ENCODE measurements around the gene GRIP2.

GRIP2 gene

GRCh38 chr3:14561051-14561960, 21.2 kb upstream of the GRIP2 start:
- DNase-seq = no peak

- DNase-seq = no peak
Observed at GRCh38 chr3:14560110-14560509, 20.0 kb upstream of the GRIP2 start.

GRCh38 chr3:14558029-14558428, 17.9 kb upstream of the GRIP2 start:
- no peak for DNase-seq

GRCh38 chr3:14555835-14556234, 15.7 kb upstream of the GRIP2 start:
- no peak for DNase-seq

- no peak for DNase-seq
Observed at GRCh38 chr3:14554715-14555114, 14.6 kb upstream of the GRIP2 start.

GRCh38 chr3:14553871-14554270, 13.7 kb upstream of the GRIP2 start:
- DNase-seq = no peak

- DNase-seq = no peak
Observed at GRCh38 chr3:14552717-14553116, 12.6 kb upstream of the GRIP2 start.

GRCh38 chr3:14552041-14552648, 12.0 kb upstream of the GRIP2 start:
- DNase-seq = no peak

GRCh38 chr3:14550651-14551611, 10.8 kb upstream of the GRIP2 start:
- no peak for DNase-seq

- no peak for DNase-seq
Observed at GRCh38 chr3:14550181-14550580, 10.0 kb upstream of the GRIP2 start.

GRCh38 chr3:14549256-14549919, 9.2 kb upstream of the GRIP2 start:
- no peak for DNase-seq

GRCh38 chr3:14548321-14548729, 8.2 kb upstream of the GRIP2 start:
- DNase-seq = peak; percentile 8

- DNase-seq = no peak
Observed at GRCh38 chr3:14547693-14548092, 7.6 kb upstream of the GRIP2 start.

- DNase-seq = no peak
Observed at GRCh38 chr3:14546041-14546440, 5.9 kb upstream of the GRIP2 start.

GRCh38 chr3:14545251-14545635, 5.1 kb upstream of the GRIP2 start:
- no peak for DNase-seq

- DNase-seq = no peak
Observed at GRCh38 chr3:14544282-14545250, 4.4 kb upstream of the GRIP2 start.

GRCh38 chr3:14543446-14543845, 3.3 kb upstream of the GRIP2 start:
- no peak for DNase-seq

GRCh38 chr3:14542656-14543055, 2.5 kb upstream of the GRIP2 start:
- no peak for DNase-seq

GRCh38 chr3:14541646-14542045, 1.5 kb upstream of the GRIP2 start:
- DNase-seq = no peak

- DNase-seq = no peak
Observed at GRCh38 chr3:14540821-14541385, 761 bp upstream of the GRIP2 start.

GRCh38 chr3:14539384-14539741, 779 bp downstream of the GRIP2 start:
- no peak for DNase-seq

Data from central memory CD4-positive, alpha-beta T cell (primary cell).